ENCODE results near the gene CLMN. TPM values are rescaled to one million over a fixed set of nuclear protein-coding genes. Genes with fewer than 3 reads are reported as not detected.

The CLMN gene
- total and polyA plus RNA-seq, 10 of the 15 experiments (the other 5 are each of a cell fraction or from before 2014, with no cell fraction given) = 7.8 to 49.3 (median 18.5) TPM

DNA sequence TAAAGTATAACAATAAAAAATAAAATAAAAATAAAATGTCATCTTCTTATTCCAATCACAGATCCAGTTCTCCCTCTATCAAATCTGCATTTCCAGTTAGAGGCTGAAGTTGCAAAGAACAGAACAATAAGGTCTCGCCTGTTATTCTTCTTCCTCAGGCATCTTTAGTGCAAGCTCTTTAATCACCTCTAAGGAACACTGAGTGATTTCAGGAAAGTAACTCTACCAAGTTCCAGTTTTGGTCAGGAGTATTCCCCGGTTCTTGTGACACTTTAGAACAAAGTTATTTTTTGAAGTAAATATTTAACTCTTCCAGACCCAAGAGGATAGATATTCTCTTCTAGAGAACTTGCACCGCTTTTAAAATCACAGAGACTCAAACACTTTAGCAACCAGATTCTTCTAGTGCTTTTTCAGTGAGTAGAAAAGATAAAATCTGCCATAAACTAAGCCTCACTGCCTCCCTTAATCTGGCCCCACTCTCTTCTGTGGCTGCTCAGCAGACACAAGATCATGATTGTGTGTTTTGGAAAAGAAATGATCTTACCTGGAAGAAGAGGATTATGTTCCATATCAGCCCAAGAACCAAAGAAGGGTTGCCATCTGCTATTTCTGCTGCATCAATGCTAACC lies 104.5 kb downstream of the CLMN start (continued):
- TF ChIP-seq EGR1 (IDR thresholded peaks at IDR 0.05; ENCODE audit: borderline replicate concordance in 1 of 2, low read depth in 2 of 2, low read length in 2 of 2) (no peak), MYB (IDR thresholded peaks at IDR 0.05; ENCODE audit: borderline replicate concordance, low read depth, low read length) (no peak), GATAD2B (conservative IDR thresholded peaks at IDR 0.05; ENCODE audit: low read depth) (no peak), ATF7 (IDR thresholded peaks at IDR 0.05; ENCODE audit: low read depth) (no peak), IRF4 (IDR thresholded peaks at IDR 0.05; ENCODE audit: low read depth, low read length) (peak; percentile 28; the same call in 1 of the 2 replicates), STAT1 (conservative IDR thresholded peaks at IDR 0.05) (no peak), ZZZ3 (IDR thresholded peaks at IDR 0.05; ENCODE audit: control insufficient read depth, insufficient read length, low read depth) (no peak), NFXL1 (IDR thresholded peaks at IDR 0.05; ENCODE audit: borderline replicate concordance) (no peak), ASH2L (IDR thresholded peaks at IDR 0.05; ENCODE audit: borderline replicate concordance, low read depth) (no peak), FOXM1 (IDR thresholded peaks at IDR 0.05; ENCODE audit: low read depth, low read length) (no peak; the same call in 1 of the 2 replicates)
- TF ChIP-seq, protein P1, sequence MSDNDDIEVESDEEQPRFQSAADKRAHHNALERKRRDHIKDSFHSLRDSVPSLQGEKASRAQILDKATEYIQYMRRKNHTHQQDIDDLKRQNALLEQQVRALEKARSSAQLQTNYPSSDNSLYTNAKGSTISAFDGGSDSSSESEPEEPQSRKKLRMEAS (IDR thresholded peaks at IDR 0.05; ENCODE audit: low read depth, low read length) = no peak
- TF ChIP-seq, protein P2, sequence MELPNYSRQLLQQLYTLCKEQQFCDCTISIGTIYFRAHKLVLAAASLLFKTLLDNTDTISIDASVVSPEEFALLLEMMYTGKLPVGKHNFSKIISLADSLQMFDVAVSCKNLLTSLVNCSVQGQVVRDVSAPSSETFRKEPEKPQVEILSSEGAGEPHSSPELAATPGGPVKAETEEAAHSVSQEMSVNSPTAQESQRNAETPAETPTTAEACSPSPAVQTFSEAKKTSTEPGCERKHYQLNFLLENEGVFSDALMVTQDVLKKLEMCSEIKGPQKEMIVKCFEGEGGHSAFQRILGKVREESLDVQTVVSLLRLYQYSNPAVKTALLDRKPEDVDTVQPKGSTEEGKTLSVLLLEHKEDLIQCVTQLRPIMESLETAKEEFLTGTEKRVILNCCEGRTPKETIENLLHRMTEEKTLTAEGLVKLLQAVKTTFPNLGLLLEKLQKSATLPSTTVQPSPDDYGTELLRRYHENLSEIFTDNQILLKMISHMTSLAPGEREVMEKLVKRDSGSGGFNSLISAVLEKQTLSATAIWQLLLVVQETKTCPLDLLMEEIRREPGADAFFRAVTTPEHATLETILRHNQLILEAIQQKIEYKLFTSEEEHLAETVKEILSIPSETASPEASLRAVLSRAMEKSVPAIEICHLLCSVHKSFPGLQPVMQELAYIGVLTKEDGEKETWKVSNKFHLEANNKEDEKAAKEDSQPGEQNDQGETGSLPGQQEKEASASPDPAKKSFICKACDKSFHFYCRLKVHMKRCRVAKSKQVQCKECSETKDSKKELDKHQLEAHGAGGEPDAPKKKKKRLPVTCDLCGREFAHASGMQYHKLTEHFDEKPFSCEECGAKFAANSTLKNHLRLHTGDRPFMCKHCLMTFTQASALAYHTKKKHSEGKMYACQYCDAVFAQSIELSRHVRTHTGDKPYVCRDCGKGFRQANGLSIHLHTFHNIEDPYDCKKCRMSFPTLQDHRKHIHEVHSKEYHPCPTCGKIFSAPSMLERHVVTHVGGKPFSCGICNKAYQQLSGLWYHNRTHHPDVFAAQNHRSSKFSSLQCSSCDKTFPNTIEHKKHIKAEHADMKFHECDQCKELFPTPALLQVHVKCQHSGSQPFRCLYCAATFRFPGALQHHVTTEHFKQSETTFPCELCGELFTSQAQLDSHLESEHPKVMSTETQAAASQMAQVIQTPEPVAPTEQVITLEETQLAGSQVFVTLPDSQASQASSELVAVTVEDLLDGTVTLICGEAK (IDR thresholded peaks at IDR 0.05; ENCODE audit: borderline replicate concordance) = no peak
- TF ChIP-seq, protein P3, sequence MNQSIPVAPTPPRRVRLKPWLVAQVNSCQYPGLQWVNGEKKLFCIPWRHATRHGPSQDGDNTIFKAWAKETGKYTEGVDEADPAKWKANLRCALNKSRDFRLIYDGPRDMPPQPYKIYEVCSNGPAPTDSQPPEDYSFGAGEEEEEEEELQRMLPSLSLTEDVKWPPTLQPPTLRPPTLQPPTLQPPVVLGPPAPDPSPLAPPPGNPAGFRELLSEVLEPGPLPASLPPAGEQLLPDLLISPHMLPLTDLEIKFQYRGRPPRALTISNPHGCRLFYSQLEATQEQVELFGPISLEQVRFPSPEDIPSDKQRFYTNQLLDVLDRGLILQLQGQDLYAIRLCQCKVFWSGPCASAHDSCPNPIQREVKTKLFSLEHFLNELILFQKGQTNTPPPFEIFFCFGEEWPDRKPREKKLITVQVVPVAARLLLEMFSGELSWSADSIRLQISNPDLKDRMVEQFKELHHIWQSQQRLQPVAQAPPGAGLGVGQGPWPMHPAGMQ (IDR thresholded peaks at IDR 0.05; ENCODE audit: borderline replicate concordance) = no peak

Measured in GM12878 (cell line).